Breast epithelium (tissue), 3 donors: Measurements from ENCODE around the gene PAQR4.

Experiments used
- CTCF ChIP-seq, 3 donors: fragments of 450-650 bp; IDR thresholded peaks; one replicate each; pipeline ENCODE4 v1.5.1; 2016 to 2017; ENCODE audit warnings: antibody characterized with exemption in 3 of 3, mild to moderate bottlenecking in 3 of 3, moderate library complexity in 3 of 3
- POLR2A ChIP-seq: fragments of 450-650 bp; IDR thresholded peaks from one replicate; pipeline ENCODE4 v1.6.1; 2016; ENCODE audit warnings: antibody characterized with exemption, mild to moderate bottlenecking, moderate library complexity
- POLR2AphosphoS5 ChIP-seq, 3 donors: sonication (generic); formaldehyde crosslinking; IDR thresholded peaks; one replicate each; pipeline ENCODE4 v1.6.1; 2017; ENCODE audit warnings: antibody characterized with exemption in 3 of 3

DNA sequence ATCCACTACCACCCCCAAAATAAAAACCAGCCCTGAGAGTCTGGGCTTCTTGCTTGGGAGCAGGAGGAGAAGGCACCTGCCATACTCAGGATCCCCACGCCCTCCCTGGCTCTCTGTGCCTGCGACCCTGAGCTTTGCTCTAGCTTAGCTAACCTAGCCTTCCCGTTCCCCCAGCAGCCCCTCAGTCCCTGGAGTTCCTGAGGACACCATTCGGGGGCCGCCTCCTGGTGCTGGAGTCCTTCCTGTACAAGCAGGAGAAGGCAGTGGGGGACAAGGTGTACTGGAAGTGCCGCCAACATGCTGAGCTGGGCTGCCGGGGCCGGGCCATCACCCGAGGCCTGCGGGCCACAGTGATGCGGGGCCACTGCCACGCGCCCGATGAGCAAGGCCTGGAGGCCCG is 38.9 kb upstream of the PAQR4 start:
- TF ChIP-seq POLR2AphosphoS5 (IDR thresholded peaks at IDR 0.05) = no peak
- no peak for TF ChIP-seq POLR2A
- no peak for TF ChIP-seq CTCF (IDR thresholded peaks at IDR 0.05)
